HepG2 (cell line): ENCODE data around the gene EFNA2. TPM values are rescaled to one million over a fixed set of nuclear protein-coding genes. Genes with fewer than 3 reads are reported as not detected.

Source experiments
- AGO1 ChIP-seq: fragments of 200-400 bp; formaldehyde crosslinking; IDR thresholded peaks from 2 replicates; pipeline ENCODE4 v1.6.1; 2017; ENCODE audit warnings: mild to moderate bottlenecking, low read depth, low read length, moderate library complexity; ENCODE audit not compliant: poor library complexity, severe bottlenecking
- ARNT ChIP-seq: fragments of 450-650 bp; IDR thresholded peaks from 2 replicates; pipeline ENCODE4 v1.6.1; 2017
- FOSL2 ChIP-seq: sonication (generic); formaldehyde crosslinking; IDR thresholded peaks from 2 replicates; pipeline ENCODE4 v1.4.0; 2020; ENCODE audit warnings: missing genetic modification reagents
- IKZF4 ChIP-seq: sonication (generic); formaldehyde crosslinking; IDR thresholded peaks from 2 replicates; pipeline ENCODE4 v1.5.1; 2020; ENCODE audit warnings: borderline replicate concordance, mild to moderate bottlenecking, low read depth, missing genetic modification reagents; ENCODE audit errors: not compliant biosample characterization
- KLF6 ChIP-seq: IDR thresholded peaks from 2 replicates; pipeline ENCODE4 v1.8.0; 2016; ENCODE audit warnings: missing biosample characterization, missing genetic modification reagents
- MAF1 ChIP-seq: sonication (generic); formaldehyde crosslinking; IDR thresholded peaks from 2 replicates; pipeline ENCODE4 v1.5.0; 2020; ENCODE audit warnings: missing genetic modification reagents, borderline replicate concordance
- MTA1 ChIP-seq: sonication (generic); formaldehyde crosslinking; IDR thresholded peaks from 2 replicates; pipeline ENCODE4 v1.4.0; 2020; ENCODE audit warnings: missing genetic modification reagents, mild to moderate bottlenecking, borderline replicate concordance
- PTBP1 ChIP-seq: fragments of 200-400 bp; formaldehyde crosslinking; IDR thresholded peaks from 2 replicates; pipeline ENCODE4 v1.6.1; 2018; ENCODE audit warnings: low read length, low read depth; ENCODE audit not compliant: poor library complexity, severe bottlenecking
- SIX1 ChIP-seq: sonication (generic); formaldehyde crosslinking; IDR thresholded peaks from 2 replicates; pipeline ENCODE4 v1.4.0; 2020; ENCODE audit warnings: missing genetic modification reagents, borderline replicate concordance
- SMAD9 ChIP-seq: sonication (generic); formaldehyde crosslinking; IDR thresholded peaks from 2 replicates; pipeline ENCODE4 v1.5.1; 2020; ENCODE audit warnings: mild to moderate bottlenecking, missing genetic modification reagents
- TAF15 ChIP-seq: fragments of 200-400 bp; formaldehyde crosslinking; IDR thresholded peaks from one replicate; pipeline ENCODE4 v1.6.1; 2018; ENCODE audit warnings: mild to moderate bottlenecking, low read depth, low read length; ENCODE audit not compliant: poor library complexity, severe bottlenecking
- ZBTB21 ChIP-seq: sonication (generic); formaldehyde crosslinking; IDR thresholded peaks from 2 replicates; pipeline ENCODE4 v1.4.0; 2020; ENCODE audit warnings: missing genetic modification reagents
- ZNF30 ChIP-seq: sonication (generic); formaldehyde crosslinking; IDR thresholded peaks from 2 replicates; pipeline ENCODE4 v1.5.0; 2020; ENCODE audit warnings: mild to moderate bottlenecking, missing genetic modification reagents
- ZNF563 ChIP-seq: sonication (generic); formaldehyde crosslinking; IDR thresholded peaks from 2 replicates; pipeline ENCODE4 v1.8.0; 2022; ENCODE audit warnings: mild to moderate bottlenecking, moderate library complexity, missing genetic modification reagents
- ZNF598 ChIP-seq: sonication (generic); formaldehyde crosslinking; IDR thresholded peaks from 2 replicates; pipeline ENCODE4 v1.5.1; 2020; ENCODE audit warnings: mild to moderate bottlenecking, missing genetic modification reagents, borderline replicate concordance
- ZNF749 ChIP-seq: sonication (generic); formaldehyde crosslinking; IDR thresholded peaks from 2 replicates; pipeline ENCODE4 v1.8.0; 2022; ENCODE audit warnings: mild to moderate bottlenecking, missing genetic modification reagents, moderate library complexity, borderline replicate concordance
- ZNF788 ChIP-seq: sonication (generic); formaldehyde crosslinking; IDR thresholded peaks from 2 replicates; pipeline ENCODE4 v1.5.0; 2020; ENCODE audit warnings: mild to moderate bottlenecking, missing genetic modification reagents, borderline replicate concordance
- ZNF879 ChIP-seq: sonication (generic); formaldehyde crosslinking; IDR thresholded peaks from 2 replicates; pipeline ENCODE4 v1.8.1; 2023; ENCODE audit warnings: missing genetic modification reagents
- polyA plus RNA-seq, 8 experiments: library from polyadenylated mRNA; depleted of rRNA in 3 of 8; stranded (reverse) in 7 of 8; unstranded in 1 of 8; fragments of >200 nt; fragmentation: Illumina TruSeq in 4 of 8; extraction: Trizol in 4 of 8; gene quantifications; 2 replicates each; pipeline versions ENCODE4 v1.2.1 to v1.2.3, GENCODE V29; 2011 to 2016; ENCODE audit warnings: low read depth in 4 of 8, missing spikeins in 1 of 8, mixed read lengths in 1 of 8; ENCODE audit not compliant: insufficient read depth in 1 of 8
- total RNA-seq, 5 experiments: library from RNA; depleted of rRNA; stranded (reverse); fragments of >200 nt; fragmentation: Illumina TruSeq; extraction: Trizol; gene quantifications; 2 replicates each; pipeline ENCODE4 v1.2.3, GENCODE V29; 2016; ENCODE audit warnings: low read depth in 1 of 5
- TF ChIP-seq, protein P1 (sequence below): sonication (generic); formaldehyde crosslinking; IDR thresholded peaks from 2 replicates; pipeline ENCODE4 v1.5.0; 2020; ENCODE audit warnings: missing genetic modification reagents, mild to moderate bottlenecking, borderline replicate concordance
- TF ChIP-seq, protein P2 (sequence below), 2 experiments: sonication (generic) in 1 of 2; formaldehyde crosslinking in 1 of 2; IDR thresholded peaks; 2 replicates each; pipeline versions ENCODE4 v1.4.0 to v1.6.1; 2018 to 2020; ENCODE audit warnings: missing genetic modification reagents in 2 of 2, borderline replicate concordance in 1 of 2, low read depth in 1 of 2, mild to moderate bottlenecking in 1 of 2, missing biosample characterization in 1 of 2
- TF ChIP-seq, protein P3 (sequence below): sonication (generic); formaldehyde crosslinking; IDR thresholded peaks from 2 replicates; pipeline ENCODE4 v1.5.0; 2020; ENCODE audit warnings: missing genetic modification reagents, mild to moderate bottlenecking, borderline replicate concordance
- TF ChIP-seq, protein P4 (sequence below): sonication (generic); formaldehyde crosslinking; IDR thresholded peaks from 2 replicates; pipeline ENCODE4 v1.4.0; 2020; ENCODE audit warnings: missing genetic modification reagents, low read depth, mild to moderate bottlenecking, borderline replicate concordance
- TF ChIP-seq, protein P5 (sequence below): sonication (generic); formaldehyde crosslinking; IDR thresholded peaks from 2 replicates; pipeline ENCODE4 v1.4.0; 2020; ENCODE audit warnings: missing genetic modification reagents

Gene EFNA2
- total and polyA plus RNA-seq, 2 of the 13 experiments (the other 11 are each of a cell fraction or from before 2014, with no cell fraction given), result 6.0 to 9.9 TPM

DNA sequence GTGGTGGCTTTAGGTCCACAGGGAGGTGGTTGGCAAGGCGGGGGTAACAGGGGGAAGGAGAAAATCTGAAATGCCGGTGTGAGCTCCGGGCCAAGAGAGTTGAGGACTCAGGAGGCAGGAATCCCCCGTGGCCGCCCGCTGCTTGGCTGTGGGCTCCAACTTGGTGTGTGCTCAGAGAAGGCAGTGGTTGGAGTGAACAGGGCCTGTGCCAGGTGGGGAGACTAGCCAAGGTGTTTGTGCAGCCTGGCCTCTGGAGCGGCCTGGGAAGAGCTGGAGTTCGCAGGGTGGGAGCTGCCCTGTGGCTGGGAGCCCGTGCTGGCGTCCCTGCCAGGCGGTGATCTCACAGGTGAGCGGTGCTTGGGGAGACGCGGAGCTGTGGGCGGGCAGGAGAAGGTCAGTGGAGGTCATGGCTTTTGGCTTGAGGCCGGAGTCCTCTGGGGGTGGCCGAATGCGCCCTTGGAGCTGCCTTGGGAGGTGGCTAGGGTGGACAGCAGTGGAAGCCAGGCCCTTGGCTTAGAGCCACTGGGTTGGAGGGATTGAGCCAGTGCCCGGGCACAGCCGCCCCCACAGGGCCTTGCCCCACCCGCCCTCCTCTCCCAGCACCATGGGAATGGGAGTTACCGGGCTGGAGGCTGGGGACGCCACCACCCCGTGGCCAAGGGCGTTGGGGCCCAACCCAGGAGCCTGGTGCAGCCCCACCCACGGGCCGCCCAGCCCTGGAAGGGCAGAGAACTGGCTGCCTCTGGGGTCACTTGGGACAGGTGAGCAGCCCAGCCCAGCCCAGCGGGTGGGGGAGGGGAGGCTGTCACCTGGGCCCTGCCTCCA is 23.7 kb upstream of the EFNA2 start (continued):
- TF ChIP-seq MAF1 (0 out of 2 replicates have a peak, but pooled peaks have one; percentile 42), TAF15 (peak; percentile 37), ZNF598 (CRISPR knock-in tag) (0 out of 2 replicates have a peak, but pooled peaks have one; percentile 36), ZNF30 (CRISPR knock-in tag) (no peak), IKZF4 (CRISPR knock-in tag) (peak; percentile 34), ZNF749 (no peak), MTA1 (CRISPR knock-in tag) (0 out of 2 replicates have a peak, but pooled peaks have one; percentile 41), SIX1 (CRISPR knock-in tag) (no peak), FOSL2 (peak; percentile 49), ZBTB21 (0 out of 2 replicates have a peak, but pooled peaks have one; percentile 16), ZNF563 (CRISPR knock-in tag) (0 out of 2 replicates have a peak, but pooled peaks have one; percentile 27), ARNT (no peak), KLF6 (CRISPR knock-in tag) (0 out of 2 replicates have a peak, but pooled peaks have one; percentile 26), AGO1 (peak; percentile 12), SMAD9 (CRISPR knock-in tag) (0 out of 2 replicates have a peak, but pooled peaks have one; percentile 15), ZNF879 (CRISPR knock-in tag) (0 out of 2 replicates have a peak, but pooled peaks have one; percentile 11), PTBP1 (no peak), ZNF788 (CRISPR knock-in tag) (peak; percentile 28; the same call in 1 of the 2 replicates)
- TF ChIP-seq, protein P1, sequence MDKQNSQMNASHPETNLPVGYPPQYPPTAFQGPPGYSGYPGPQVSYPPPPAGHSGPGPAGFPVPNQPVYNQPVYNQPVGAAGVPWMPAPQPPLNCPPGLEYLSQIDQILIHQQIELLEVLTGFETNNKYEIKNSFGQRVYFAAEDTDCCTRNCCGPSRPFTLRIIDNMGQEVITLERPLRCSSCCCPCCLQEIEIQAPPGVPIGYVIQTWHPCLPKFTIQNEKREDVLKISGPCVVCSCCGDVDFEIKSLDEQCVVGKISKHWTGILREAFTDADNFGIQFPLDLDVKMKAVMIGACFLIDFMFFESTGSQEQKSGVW (CRISPR knock-in tag), result 0 out of 2 replicates have a peak, but pooled peaks have one; percentile 34
- TF ChIP-seq, protein P2, sequence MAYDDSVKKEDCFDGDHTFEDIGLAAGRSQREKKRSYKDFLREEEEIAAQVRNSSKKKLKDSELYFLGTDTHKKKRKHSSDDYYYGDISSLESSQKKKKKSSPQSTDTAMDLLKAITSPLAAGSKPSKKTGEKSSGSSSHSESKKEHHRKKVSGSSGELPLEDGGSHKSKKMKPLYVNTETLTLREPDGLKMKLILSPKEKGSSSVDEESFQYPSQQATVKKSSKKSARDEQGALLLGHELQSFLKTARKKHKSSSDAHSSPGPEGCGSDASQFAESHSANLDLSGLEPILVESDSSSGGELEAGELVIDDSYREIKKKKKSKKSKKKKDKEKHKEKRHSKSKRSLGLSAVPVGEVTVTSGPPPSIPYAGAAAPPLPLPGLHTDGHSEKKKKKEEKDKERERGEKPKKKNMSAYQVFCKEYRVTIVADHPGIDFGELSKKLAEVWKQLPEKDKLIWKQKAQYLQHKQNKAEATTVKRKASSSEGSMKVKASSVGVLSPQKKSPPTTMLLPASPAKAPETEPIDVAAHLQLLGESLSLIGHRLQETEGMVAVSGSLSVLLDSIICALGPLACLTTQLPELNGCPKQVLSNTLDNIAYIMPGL (CRISPR knock-in tag; IDR thresholded peaks at IDR 0.05; ENCODE audit: borderline replicate concordance in 1 of 2, low read depth in 1 of 2), result peak in 1 of 2 experiments; percentile 25; a peak in 2 of 4 replicates
- TF ChIP-seq, protein P3, sequence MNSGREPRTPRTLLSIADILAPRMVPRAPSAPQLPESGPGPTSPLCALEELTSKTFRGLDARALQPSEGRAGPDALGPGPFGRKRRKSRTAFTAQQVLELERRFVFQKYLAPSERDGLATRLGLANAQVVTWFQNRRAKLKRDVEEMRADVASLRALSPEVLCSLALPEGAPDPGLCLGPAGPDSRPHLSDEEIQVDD (CRISPR knock-in tag), result no peak
- TF ChIP-seq, protein P4, sequence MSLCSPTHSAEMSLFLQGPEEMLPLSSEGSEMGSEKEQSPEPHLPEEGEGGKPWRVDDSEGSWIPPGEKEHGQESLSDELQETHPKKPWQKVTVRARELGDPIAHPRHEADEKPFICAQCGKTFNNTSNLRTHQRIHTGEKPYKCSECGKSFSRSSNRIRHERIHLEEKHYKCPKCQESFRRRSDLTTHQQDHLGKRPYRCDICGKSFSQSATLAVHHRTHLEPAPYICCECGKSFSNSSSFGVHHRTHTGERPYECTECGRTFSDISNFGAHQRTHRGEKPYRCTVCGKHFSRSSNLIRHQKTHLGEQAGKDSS (CRISPR knock-in tag), result no peak
- TF ChIP-seq, protein P5, sequence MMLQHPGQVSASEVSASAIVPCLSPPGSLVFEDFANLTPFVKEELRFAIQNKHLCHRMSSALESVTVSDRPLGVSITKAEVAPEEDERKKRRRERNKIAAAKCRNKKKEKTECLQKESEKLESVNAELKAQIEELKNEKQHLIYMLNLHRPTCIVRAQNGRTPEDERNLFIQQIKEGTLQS (CRISPR knock-in tag), result peak; percentile 35; the same call in 1 of the 2 replicates
